HL-60/S4 (cell line): ENCODE results near the gene KLHL29.
"Not testable (repeated sequence)": the region's sequence is repeated elsewhere in the genome, so short reads cannot be mapped to it uniquely, and the experiment has no call there.

Experiments
- in situ Hi-C: fragments of 300-500 bp; cut with MboI; formaldehyde crosslinking; loops from 2 replicates; pipeline ENCODE4 v1.14.3; 2022; ENCODE audit warnings: low sequenced_read_pairs

KLHL29 gene

DNA sequence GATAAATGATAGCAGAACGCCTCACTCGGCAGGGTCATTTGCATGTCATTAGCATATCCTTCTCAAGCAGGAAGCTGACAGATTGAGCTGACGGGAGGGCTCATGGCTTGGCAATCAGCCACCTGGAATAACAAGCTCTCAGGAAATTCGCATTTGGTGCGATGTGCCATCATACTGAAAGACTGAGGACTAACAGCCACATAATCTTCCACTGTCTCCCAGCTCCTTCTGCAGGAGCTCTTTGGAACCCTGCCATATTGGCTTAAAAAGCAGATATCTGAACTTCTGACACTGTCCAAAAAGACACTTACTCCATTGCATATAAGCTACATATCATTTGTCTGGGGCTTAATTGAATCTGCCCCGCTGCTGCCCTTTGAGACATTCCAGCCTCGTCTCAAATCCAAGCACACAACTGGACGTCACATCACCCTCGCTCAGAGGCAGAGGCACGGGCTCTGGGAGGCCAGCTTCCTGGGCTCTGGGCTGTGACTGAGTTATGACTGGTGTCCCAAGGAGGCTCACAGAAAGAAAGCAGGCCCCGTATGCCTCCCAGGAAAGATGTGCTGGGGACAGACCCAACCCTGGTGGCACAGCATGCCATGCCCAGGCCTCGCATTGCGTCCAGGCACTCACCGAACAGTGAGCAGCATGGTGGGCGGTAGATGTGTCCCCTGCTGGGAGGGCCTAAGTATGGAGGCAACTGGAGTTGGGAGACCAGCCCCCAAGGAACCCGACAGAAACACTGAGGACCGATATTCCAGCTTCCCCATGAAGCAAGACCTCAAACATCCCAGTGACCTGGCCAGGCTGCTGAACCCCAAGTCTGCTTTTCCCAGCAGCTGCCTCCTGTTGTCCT is 314.0 kb downstream of the KLHL29 start:
- in situ Hi-C loops = no loop called here

DNA sequence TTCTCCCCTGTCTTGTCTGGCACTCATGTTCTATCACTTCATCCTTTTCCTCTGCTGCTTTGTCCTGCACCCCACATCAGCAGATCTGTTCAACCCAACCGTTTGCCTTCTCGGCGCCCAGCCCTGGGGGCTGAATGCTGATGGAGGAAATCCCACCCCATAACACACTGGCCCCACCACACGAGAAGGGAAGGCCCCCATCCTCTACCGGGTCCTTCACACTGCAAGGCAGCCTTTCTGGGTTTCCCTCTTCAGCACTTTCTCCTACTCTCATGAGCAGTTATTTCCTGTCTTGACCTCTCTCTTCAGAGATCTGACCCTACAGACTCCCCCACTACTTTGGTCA is 314.6 kb downstream of the KLHL29 start:
- in situ Hi-C loops = no loop called here

DNA sequence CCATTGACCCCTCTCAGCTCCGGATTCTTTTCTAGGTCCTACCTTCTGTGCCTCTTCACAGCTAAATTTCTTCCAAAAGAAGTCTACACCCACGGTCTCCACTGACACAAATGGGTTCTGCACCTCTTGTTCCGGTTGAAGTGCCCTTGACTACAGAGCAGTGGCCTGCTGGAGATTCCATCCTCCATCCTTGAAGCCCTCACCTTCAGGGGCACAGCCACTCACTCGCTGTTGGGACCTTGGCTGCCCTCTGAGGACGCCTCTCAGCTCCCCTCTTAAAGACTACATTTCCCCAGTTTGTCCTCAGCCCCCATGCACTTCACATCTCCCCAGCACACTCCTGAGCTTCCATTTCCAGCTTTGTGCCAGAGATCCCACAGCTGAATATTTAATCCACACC is 315.6 kb downstream of the KLHL29 start:
- in situ Hi-C loops = no loop called here

DNA sequence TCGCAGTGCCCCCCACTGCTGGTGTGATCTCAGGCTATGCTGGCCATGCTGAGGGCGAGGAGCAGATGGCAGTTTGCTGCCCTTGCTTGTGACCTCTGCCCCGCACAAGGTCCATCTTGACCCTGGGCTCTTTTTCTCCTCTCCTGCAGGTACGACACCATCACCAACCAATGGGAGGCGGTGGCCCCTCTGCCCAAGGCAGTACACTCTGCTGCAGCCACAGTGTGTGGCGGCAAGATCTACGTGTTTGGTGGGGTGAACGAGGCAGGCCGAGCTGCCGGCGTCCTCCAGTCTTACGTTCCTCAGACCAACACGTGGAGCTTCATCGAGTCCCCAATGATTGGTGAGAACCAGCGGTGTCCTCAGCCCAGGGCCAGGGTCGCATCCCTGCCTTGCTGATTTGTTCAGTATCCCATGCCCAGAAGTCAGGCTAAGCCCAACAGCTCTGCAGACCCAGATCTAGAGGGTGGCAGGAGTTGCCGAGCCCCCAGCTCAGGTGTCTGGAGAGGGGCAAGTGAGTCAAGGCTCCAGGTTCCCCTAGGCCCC is 318.1 kb downstream of the KLHL29 start:
- in situ Hi-C loops = no loop called here

DNA sequence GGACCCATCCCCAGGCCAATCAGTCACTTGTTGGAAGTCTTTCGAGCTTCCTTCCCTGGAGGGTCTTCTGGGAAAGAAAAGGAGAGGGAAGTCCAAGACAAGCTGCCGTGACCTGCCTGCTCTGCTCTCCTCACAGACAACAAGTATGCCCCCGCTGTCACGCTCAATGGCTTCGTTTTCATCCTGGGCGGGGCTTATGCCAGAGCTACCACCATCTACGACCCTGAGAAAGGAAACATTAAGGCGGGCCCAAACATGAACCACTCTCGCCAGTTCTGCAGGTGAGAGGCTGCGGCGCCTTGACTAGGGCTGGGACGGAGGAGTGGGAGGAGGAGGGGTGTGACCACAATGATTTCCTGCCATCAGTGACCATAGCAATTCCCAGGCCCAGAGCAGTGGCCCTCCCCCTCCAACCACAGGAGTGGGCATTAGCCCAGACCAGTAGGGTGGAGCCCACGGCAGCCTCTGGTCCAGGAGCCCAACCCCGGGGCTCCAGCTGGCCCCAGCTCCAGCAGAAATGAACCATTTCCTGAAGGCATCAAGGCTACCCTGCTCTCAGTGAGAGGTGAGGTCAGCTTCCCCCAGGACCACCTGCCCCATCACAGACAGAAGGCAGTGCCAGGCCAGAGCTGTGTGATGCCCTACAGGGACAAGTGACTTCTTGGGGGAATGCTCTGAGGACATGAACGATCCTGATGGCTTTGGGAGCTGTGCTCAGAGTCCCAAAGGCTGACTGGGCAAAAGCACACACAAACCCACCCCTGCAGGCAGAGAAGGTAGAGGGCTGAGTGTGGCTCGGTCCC is 318.8 kb downstream of the KLHL29 start:
- in situ Hi-C loops = no loop called here

DNA sequence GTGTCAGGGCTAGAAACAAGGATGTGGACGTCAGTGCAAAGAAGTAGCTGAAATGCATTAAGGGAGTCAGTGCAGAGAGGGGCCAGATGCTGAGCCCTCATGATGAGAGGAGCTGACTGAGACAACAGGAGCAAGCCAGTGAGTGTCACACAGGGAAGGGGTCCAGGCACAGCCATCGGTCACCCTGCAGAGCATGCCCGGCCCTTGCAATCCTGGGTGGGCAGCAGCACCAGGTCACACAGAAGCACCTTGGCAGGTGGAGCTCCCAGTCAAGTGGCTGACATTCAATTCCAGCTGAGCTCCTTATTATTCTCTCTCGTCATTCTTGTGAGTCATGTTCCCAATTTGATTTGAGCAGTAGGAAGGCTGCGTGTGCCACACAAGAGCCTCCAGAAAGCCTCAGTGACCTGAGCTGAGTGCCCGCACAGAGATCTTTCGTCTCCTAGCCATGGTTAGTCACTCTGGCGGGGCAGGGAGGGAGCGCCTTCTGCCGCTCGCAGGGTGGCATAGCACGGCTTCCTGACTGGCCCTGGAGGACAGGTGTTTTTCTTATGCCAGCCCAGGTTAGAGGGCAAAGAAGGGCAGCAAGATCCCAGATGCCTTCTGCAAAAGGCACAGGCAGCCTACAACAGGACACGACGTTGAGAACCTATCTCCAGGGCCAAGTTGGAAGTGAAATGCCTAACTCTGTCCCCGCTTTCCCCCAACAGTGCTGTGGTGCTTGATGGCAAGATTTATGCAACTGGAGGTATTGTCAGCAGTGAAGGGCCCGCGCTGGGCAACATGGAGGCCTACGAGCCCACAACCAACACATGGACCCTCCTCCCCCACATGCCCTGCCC is 321.0 kb downstream of the KLHL29 start:
- in situ Hi-C loops = no loop called here

DNA sequence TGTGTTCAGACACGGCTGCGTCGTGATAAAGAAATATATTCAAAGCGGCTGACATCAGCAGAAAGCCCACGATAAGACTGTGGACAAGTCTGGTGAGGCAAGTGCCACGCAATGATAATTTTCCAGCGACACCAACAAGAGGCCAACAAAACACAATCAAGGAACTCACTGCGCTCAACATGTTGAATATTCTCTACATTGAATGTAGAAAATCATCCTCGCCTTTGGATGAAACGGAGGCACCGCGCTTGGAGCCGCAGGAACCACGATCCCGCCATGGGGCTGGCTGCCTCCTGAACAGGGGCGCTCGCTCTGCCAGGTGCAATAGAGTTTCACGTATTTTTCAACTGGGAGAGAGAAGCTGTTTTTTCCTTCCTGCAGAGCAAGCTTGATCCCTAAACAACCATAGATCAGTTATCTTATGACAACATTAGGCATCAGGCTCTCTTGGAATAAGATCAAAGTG is 321.7 kb downstream of the KLHL29 start:
- in situ Hi-C loops = no loop called here

DNA sequence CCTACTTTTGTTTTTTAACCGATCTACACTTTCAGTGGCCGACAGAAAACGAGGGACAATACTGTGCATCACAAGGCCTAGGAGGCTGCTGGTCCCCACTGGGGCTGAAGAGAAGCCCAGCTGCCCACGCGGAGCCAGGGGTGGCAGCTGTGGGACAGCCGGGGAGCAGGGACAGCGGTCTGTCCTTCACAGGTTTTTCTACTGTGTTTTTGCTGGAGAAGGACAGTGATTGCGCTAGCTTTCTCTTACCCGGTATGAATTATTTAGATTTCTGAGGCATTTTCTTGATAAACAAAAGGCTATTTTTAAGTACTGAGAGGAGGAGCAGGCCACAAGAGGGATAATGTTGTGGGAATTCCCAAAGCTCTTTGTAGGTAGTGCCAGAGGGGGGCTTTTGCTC is 322.1 kb downstream of the KLHL29 start:
- in situ Hi-C loops = no loop called here

DNA sequence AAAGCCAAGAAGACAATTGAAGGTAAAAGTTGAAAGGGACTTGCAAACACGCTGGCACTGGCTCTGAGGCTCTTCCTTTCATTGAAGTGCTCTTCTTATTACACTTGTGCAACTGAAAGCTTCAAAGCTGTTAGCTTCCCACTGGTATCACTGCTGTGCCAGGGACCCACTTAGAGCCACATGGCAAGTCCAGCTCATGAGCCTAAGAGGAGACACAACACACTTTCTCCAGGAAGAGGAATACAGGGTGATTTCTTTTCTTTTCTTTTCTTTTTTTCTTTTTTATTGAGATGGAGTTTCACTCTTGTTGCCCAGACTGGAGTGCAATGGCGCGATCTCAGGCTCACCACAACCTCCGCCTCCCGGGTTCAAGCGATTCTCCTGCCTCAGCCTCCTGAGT is 323.8 kb downstream of the KLHL29 start:
- in situ Hi-C loops = no loop called here

DNA sequence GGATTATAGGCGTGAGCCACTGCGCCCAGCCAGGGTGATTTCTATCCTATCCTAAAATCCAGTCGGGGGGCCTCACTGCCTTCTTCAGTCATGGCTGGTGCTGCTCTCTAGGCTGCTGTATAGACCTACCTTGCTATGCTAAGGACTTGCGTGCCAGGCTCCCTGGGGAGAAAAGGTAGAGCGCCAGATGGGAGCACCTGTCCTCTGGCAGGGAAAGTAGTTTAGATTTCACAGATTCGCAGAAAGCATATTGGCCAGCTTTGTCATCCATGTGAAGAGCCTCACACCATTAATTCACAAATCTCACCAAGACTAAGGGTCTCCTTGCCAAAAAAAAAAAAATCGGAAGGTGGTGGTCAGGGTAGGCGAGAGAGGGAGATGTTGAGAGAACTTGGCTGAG is 324.3 kb downstream of the KLHL29 start:
- in situ Hi-C loops = no loop called here

DNA sequence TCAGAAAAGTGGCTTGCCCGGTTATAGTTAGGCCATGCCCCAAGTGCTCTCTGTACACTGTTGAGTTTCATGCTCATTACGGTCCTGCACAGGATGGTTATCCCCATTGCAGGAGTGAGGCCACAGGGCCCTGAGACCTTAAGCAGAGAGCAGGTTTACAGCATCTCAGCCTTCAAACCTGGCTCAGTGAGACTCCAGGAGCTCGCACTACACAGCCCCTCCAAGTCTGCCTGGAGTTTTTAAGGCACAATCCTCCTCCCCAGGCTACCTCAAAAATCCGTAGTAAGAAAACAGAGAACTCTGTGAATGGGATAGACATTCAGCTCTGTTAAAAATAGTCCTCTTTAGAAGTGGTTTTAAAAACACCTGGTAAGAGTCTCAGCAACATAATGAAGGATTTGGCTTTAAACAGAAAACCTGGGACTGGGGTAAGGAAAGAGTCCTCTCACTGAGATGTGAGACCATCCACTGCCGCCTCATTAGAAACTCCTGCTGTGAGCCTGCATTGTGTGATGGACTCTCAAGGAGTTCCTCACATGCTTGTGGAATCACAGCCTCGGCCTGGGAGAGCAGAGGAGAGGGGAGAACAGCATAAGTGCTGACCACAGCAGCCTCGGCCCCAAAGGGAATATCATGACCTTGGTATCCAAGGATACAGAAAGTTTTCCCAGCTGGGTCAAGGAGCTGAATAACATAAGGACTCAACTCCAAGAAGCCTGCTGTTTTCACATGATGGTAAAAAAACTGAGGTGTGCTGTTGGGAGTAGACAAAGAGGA is 327.2 kb downstream of the KLHL29 start:
- in situ Hi-C loops = no loop called here

DNA sequence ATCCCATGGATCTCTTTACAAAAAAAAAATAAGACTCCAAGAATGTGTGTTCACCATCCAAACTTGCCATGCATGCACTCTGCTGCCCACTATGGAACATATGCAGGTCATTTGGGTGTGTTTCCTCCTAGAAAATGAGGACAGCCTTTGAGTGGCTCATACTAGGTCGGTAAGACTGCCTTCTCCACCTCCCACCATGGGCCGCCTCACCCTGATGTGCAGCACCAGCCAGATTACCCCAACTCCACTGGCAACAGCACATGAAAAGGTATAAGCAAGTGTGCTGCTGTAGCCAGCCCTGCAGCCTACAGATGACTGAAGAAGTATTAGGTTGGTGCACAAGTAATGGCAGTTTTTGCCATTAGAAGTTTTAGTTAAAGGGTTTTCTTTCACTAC is 327.8 kb downstream of the KLHL29 start:
- in situ Hi-C loops = no loop called here

DNA sequence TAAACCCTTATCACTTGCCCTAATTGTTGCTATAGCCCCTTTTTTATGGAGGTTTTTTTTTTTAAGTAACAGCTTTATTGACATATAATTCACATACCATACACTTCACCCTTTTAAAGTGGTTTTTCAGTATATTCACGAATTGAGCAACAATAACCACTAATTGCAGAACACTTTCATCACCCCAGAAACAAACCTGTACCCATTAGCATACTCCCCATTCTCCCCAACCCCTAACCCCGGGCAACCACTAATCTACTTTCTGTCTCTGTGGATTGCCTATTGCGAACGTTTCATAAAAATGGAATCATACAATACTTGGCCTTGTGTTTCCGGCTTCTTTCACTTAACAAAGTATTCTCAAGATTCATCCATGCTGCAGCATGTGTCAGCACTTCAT is 328.4 kb downstream of the KLHL29 start:
- in situ Hi-C loops = no loop called here

DNA sequence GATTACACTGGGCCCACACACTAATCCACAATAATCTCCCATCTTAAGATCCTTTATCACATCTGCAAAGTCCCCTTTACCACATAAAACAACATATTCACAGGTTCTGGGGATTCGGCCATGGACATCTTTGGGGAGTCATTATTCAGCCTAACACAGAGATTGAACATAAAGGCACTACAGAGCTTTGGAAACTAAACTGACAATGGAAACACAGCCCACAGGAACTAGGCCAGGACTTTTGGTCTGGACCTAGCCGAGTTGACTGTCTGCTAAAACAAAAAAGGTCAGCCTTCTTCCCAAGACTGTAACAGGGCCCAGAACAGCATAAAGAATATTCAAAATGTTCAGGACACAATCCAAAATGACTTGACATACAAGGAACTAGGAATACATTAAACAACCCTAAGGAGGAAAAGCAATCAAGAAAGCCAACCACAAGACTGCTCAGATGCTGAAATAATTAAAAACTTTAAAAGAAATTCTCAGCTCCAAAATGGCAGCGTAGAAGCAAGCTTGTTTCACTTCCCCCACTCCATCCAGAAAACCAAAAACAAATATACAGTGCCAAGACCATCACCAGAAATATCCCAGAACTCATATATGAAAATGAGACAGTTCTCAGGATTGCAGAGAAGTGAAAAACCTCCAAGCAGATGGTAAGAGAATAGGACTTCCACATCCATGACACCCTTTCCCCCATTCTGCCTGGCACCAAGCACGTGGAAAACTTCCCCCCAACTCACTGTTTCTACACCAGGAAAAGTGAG is 334.1 kb downstream of the KLHL29 start:
- in situ Hi-C loops = no loop called here

DNA sequence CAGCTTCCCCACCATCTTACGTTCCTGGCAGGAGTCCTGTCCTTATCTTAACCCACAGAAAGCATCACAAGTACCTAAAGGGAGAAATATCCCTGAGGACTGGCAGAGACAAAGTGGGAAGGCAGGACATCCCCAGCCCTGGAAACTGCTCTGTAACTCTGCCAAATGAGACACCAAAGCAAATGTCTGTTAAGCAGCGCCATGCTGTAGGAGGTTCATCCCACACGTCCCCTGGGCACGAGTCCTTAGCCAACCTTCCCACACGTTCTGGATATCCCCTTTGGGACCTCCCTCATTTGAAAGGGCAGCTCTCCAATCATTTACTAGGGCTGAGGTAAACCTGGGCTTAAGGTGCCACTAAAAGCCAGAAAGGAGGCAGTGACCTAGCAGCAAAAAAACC is 334.7 kb downstream of the KLHL29 start:
- in situ Hi-C loops = no loop called here

DNA sequence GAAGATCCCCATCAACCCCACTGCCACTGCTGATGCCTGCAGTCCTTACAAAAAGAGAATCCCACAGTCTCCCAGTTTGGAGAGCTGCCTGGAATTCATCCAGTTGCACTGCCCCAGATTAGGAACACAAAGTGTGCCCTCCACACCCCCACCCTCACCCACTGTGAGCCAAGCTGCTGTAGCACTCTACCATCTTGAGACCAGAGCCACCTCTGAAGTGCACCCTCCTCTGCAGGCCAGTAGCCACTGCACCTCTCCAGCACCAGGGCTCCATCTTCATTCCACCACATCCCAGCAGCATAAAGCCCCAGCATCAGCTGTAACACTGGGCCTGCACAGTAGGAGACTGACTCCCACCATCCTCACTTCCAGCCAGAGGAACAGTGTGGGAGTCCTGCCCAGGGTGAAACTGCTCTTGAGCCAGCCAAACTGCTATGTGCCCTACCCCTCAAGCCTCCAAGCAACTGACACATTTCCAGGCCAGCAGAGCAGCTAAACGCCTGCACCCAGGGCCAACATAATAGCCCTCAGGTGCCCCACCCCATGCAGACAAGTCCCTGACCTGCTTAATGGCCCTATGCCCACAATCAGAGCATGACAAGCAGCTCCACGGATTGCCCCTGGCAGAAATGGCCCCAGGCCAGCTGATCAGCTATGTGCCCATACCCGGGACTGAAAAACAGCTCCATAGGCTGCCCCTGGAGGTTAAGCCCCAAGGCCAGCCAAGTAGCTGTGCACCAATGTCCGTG is 335.9 kb downstream of the KLHL29 start:
- in situ Hi-C loops = no loop called here

DNA sequence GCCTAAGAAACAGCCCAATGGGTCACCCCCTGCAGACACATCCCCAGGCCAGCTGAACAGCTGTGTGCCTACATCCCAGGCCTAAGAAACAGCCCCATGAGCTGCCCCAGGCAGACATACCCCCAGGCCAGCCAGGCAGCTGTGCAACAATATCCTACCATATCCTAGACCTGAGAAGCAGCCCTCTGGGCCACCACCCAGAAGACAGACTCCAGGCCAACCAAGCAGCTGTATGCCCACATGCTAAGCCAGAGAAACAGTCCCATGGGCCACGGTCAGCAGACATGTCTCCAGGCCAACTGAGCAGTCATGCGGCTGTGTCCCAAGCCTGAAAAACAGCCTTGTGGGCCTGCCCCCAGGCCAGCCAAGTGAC is 336.5 kb downstream of the KLHL29 start:
- in situ Hi-C loops = no loop called here

DNA sequence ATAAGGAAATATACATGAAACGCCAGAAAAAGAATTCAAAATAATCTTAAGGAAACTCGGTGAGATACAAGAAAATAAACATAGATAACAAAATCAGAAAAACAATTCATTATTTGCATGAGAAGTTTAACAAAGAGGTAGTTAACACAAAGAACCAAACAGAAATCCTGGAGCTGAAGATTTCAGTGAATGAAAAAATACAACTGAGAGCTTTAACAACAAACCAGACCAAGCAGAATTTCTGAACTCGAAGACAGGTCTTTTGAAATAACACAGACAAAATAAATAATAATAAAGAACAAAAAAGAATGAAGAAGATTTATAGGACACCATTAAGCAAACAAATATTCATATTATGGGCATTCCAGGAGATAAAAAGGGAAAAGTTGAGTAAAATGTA is 337.3 kb downstream of the KLHL29 start:
- in situ Hi-C loops = no loop called here

DNA sequence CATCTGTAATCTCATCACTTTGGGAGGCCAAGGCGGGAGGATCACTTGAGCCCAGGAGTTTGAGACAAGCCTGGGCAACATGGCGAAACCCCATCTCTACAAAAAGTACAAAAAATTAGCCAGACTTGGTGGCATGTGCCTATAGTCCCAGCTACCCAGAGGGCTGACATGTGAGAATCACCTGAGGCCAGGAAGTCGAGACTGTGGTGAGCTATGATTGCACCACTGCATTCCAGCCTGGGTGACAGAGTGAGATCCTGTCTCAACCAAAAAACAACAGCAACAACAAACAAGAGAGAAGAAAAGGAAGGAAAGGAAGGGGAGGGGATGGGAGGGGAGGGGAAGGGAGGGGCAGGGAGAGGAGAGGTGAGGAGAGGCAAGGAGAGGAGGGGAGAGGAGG is 338.1 kb downstream of the KLHL29 start:
- in situ Hi-C loops = not testable (repeated sequence)
